ENCODE data around the gene AIDA.

DNA sequence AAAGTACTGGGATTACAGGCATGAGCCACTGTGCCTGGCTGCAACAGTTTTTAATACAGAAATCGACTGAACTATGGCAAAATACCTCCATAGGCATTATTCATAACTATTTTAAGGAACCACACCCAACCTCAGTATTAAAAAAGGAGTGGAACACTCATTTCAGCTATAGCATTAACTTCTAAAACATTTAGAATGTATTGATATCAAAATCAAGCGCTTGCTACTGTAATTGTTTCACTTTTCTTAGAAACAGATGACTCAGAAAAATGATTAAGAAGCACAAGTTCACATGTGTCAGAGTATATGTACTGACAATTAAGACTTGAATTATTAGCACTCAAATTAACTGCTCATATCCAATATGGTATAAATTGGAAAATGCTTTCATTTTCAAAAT, 15.1 kb downstream of the AIDA start:
- TF ChIP-seq CTCF (conservative IDR thresholded peaks at IDR 0.05 in 1 of 2, IDR thresholded peaks at IDR 0.05 in 1 of 2; ENCODE audit: low read depth in 1 of 2, low read length in 2 of 2) (no peak), EZH2 (IDR thresholded peaks at IDR 0.05; ENCODE audit: low read length, missing control alignments) (no peak)

All from fibroblast of lung (primary cell).